ENCODE measurements around the gene JPH3. TPM values are rescaled to one million over a fixed set of nuclear protein-coding genes. Genes with fewer than 3 reads are reported as not detected.

The JPH3 gene
- total RNA-seq, 1 experiment from 2014 or later, result not detected

- Histone ChIP-seq H3K4me3 (no peak overlapping the region), H3K27ac (no peak overlapping the region), H3K36me3 (ENCODE audit: low read depth) (no peaks in the 10 kb centered on the region), H3K4me2 (no peak overlapping the region), H3F3A (ENCODE audit: insufficient read depth, low read depth) (no peaks in the 10 kb centered on the region; the same call in 1 of the 2 replicates), H2AFZ (no peak overlapping the region), H3K4me1 (replicated peaks; ENCODE audit: insufficient read depth) (no peaks in the 10 kb centered on the region), H3K9me2 (ENCODE audit: insufficient read depth) (no peaks in the 10 kb centered on the region), H3K27me3 (ENCODE audit: insufficient read depth, low read depth) (peaks cover 86% of the 10 kb centered on the region), H4K20me1 (ENCODE audit: insufficient read depth) (no peaks in the 10 kb centered on the region), H3K9me3 (ENCODE audit: insufficient read depth, low read depth) (no peaks in the 10 kb centered on the region), H3K79me2 (ENCODE audit: low read depth) (no peaks in the 10 kb centered on the region)
- TF ChIP-seq, protein P1, sequence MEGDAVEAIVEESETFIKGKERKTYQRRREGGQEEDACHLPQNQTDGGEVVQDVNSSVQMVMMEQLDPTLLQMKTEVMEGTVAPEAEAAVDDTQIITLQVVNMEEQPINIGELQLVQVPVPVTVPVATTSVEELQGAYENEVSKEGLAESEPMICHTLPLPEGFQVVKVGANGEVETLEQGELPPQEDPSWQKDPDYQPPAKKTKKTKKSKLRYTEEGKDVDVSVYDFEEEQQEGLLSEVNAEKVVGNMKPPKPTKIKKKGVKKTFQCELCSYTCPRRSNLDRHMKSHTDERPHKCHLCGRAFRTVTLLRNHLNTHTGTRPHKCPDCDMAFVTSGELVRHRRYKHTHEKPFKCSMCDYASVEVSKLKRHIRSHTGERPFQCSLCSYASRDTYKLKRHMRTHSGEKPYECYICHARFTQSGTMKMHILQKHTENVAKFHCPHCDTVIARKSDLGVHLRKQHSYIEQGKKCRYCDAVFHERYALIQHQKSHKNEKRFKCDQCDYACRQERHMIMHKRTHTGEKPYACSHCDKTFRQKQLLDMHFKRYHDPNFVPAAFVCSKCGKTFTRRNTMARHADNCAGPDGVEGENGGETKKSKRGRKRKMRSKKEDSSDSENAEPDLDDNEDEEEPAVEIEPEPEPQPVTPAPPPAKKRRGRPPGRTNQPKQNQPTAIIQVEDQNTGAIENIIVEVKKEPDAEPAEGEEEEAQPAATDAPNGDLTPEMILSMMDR (conservative IDR thresholded peaks at IDR 0.05), result no peak
- no peak for TF ChIP-seq EZH2 (IDR thresholded peaks at IDR 0.05; ENCODE audit: low read depth)
- no peak for DNase-seq
- CTCF ChIA-PET, result interaction anchor here (0.7 kb wide), 1 partner anchor 71 kb away, joined by 3 read pairs; no protein-coding TSS in a partner anchor
- intact Hi-C loops (cut with micrococcal nuclease; ENCODE audit: unreplicated experiment), result no loop called here
- BruUV-seq (replicated peaks), result no TSS peak
- POLR2A ChIA-PET (ENCODE audit: unreplicated experiment), result interaction anchor here (0.7 kb wide), 1 partner anchor 32 kb away, joined by 5 read pairs; no protein-coding TSS in a partner anchor
Measured at GRCh38 chr16:87621976-87622713, 19.8 kb downstream of the JPH3 start.

DNA sequence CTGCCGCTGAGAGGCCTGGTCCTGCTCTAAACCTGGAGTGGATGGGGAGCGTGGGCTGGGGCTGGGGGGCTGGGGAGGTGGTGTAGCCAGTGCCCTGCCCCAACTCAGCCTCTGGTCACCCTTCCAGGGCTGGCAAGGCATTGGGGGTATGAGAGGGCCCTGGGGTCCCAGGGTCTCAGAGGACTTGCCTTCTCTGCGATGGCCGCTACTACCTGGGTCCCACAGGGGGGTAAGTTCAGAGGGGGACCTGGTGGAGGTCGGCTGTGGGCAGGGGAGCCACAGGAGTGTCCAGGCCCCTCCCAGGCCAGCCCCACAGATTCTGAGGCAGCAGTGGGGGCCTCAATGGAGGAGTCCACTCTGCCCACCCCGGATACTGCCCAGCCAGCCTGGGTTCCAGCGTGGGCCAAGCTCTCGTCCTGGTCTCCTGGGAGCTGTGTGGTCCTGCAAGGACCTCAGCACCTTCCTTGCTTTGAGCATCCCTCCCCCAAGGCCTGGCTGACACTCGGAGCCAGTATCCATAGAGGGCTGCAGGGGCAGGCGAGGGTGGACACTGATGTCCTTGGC, 20.5 kb downstream of the JPH3 start:
- CTCF ChIA-PET, result interaction anchor here (0.7 kb wide), 1 partner anchor 70 kb away, joined by 3 read pairs; no protein-coding TSS in a partner anchor
- no peak for DNase-seq
- TF ChIP-seq, protein P1 (conservative IDR thresholded peaks at IDR 0.05), result no peak
- no peak for TF ChIP-seq EZH2 (IDR thresholded peaks at IDR 0.05; ENCODE audit: low read depth)

GRCh38 chr16:87625241-87625797, 23.0 kb downstream of the JPH3 start:
- Histone ChIP-seq H3K27me3 (ENCODE audit: insufficient read depth, low read depth) (peaks cover 82% of the 10 kb centered on the region), H3K4me1 (replicated peaks; ENCODE audit: insufficient read depth) (no peaks in the 10 kb centered on the region), H2AFZ (no peak overlapping the region), H4K20me1 (ENCODE audit: insufficient read depth) (no peaks in the 10 kb centered on the region; the same call in 1 of the 2 replicates), H3K4me3 (no peak overlapping the region), H3K9me2 (ENCODE audit: insufficient read depth) (no peaks in the 10 kb centered on the region), H3K9me3 (ENCODE audit: insufficient read depth, low read depth) (no peaks in the 10 kb centered on the region), H3F3A (ENCODE audit: insufficient read depth, low read depth) (no peaks in the 10 kb centered on the region; the same call in 1 of the 2 replicates), H3K27ac (no peak overlapping the region), H3K36me3 (ENCODE audit: low read depth) (no peaks in the 10 kb centered on the region), H3K4me2 (no peak overlapping the region), H3K79me2 (ENCODE audit: low read depth) (no peaks in the 10 kb centered on the region)
- DNase-seq, result no peak
- CTCF ChIA-PET, result interaction anchor here (0.6 kb wide), 1 partner anchor 1611 kb away, joined by 3 read pairs; no protein-coding TSS in a partner anchor
- POLR2A ChIA-PET (ENCODE audit: unreplicated experiment), result no interaction called here
- intact Hi-C loops (cut with micrococcal nuclease; ENCODE audit: unreplicated experiment), result no loop called here
- TF ChIP-seq, protein P1 (conservative IDR thresholded peaks at IDR 0.05), result no peak
- TF ChIP-seq EZH2 (IDR thresholded peaks at IDR 0.05; ENCODE audit: low read depth), result no peak
- no TSS peak for BruUV-seq (replicated peaks)

More for the DNA sequence above, 20.5 kb downstream of the JPH3 start:
- Histone ChIP-seq H3K36me3 (ENCODE audit: low read depth) (no peaks in the 10 kb centered on the region), H3K27me3 (ENCODE audit: insufficient read depth, low read depth) (peaks cover 87% of the 10 kb centered on the region), H2AFZ (no peak overlapping the region), H3K79me2 (ENCODE audit: low read depth) (no peaks in the 10 kb centered on the region), H3K4me3 (no peak overlapping the region), H3F3A (ENCODE audit: insufficient read depth, low read depth) (no peaks in the 10 kb centered on the region; the same call in 1 of the 2 replicates), H3K27ac (no peak overlapping the region), H3K9me2 (ENCODE audit: insufficient read depth) (no peaks in the 10 kb centered on the region), H3K4me1 (replicated peaks; ENCODE audit: insufficient read depth) (no peaks in the 10 kb centered on the region), H4K20me1 (ENCODE audit: insufficient read depth) (no peaks in the 10 kb centered on the region), H3K4me2 (no peak overlapping the region), H3K9me3 (ENCODE audit: insufficient read depth, low read depth) (no peaks in the 10 kb centered on the region)
- intact Hi-C loops (cut with micrococcal nuclease; ENCODE audit: unreplicated experiment), result no loop called here
- POLR2A ChIA-PET (ENCODE audit: unreplicated experiment), result no interaction called here
- no TSS peak for BruUV-seq (replicated peaks)
